Inflammatory macrophage treated with lipopolysaccharide for 4 hours (primary cell): ENCODE results near the gene TKFC.

Source experiments
- DNase-seq: peaks from one replicate; pipeline ENCODE4 v3.0.0-alpha.2; 2020

TKFC gene

GRCh38 chr11:61325649-61326414 lies 7.2 kb upstream of the TKFC start:
- no peak for DNase-seq

- DNase-seq, result no peak
These were observed 5.4 kb upstream of the TKFC start for GRCh38 chr11:61327669-61328071.

- no peak for DNase-seq
These were observed 4.7 kb upstream of the TKFC start for GRCh38 chr11:61328351-61328750.

GRCh38 chr11:61329871-61330270 lies 3.2 kb upstream of the TKFC start:
- DNase-seq, result no peak

GRCh38 chr11:61331651-61332050 lies 1.4 kb upstream of the TKFC start:
- DNase-seq, result peak; percentile 67

GRCh38 chr11:61332281-61332796 lies 689 bp upstream of the TKFC start:
- DNase-seq, result peak; percentile 17

GRCh38 chr11:61333550-61334433 lies 764 bp downstream of the TKFC start:
- DNase-seq, result no peak

GRCh38 chr11:61334434-61335354 lies 1.7 kb downstream of the TKFC start:
- no peak for DNase-seq

GRCh38 chr11:61335355-61335710 lies 2.3 kb downstream of the TKFC start:
- DNase-seq, result no peak

GRCh38 chr11:61336171-61336935 lies 3.3 kb downstream of the TKFC start:
- peak; percentile 64 for DNase-seq

- peak; percentile 19 for DNase-seq
These were observed 4.9 kb downstream of the TKFC start for GRCh38 chr11:61337706-61338470.

- no peak for DNase-seq
These were observed 5.9 kb downstream of the TKFC start for GRCh38 chr11:61338783-61339489.

GRCh38 chr11:61339490-61339878 lies 6.5 kb downstream of the TKFC start:
- no peak for DNase-seq

- peak; percentile 53 for DNase-seq
These were observed 8.0 kb downstream of the TKFC start for GRCh38 chr11:61340979-61341378.

- DNase-seq, result no peak
These were observed 8.7 kb downstream of the TKFC start for GRCh38 chr11:61341706-61342105.

- no peak for DNase-seq
These were observed 9.3 kb downstream of the TKFC start for GRCh38 chr11:61342207-61342803.

- DNase-seq, result no peak
These were observed 11.0 kb downstream of the TKFC start for GRCh38 chr11:61343792-61344745.

GRCh38 chr11:61345170-61345610 lies 12.2 kb downstream of the TKFC start:
- no peak for DNase-seq
